M059J (cell line): ENCODE measurements around the gene ID1. TPM values are rescaled to one million over a fixed set of nuclear protein-coding genes. Genes with fewer than 3 reads are reported as not detected.
"Not testable (repeated sequence)": the region's sequence is repeated elsewhere in the genome, so short reads cannot be mapped to it uniquely, and the experiment has no call there.

Experiments
- DNase-seq: peaks from one replicate; pipeline ENCODE4 v3.0.0-alpha.2; 2012; ENCODE audit warnings: low read depth
- total RNA-seq: library from RNA; depleted of rRNA; stranded (reverse); fragments of >200 nt; shearing (Covaris generic); gene quantifications from 2 replicates; pipeline ENCODE4 v1.2.3, GENCODE V29; 2014; rRNA removed

The ID1 gene
- total RNA-seq, 1 experiment from 2014 or later: 1,771 TPM

DNA sequence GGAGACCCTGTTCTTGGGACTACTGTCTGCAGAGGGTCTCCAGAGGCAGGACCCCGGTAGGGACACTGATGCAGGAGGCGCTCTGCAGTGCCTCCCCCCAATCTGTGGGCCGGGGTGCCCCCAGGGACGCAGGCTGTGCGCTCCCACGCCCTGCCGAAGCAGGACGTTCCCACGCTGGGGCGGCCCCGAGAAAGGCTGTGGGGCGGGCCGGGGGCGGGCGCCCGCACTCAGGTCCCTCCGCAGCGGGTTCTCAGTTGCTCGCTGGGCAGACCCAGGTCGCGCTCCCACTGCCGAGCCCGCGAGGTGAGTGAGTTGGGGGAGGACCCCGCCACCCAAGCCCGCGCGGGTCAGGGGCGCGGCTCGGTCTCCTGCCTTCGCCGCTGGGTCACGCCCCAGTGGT, 32.6 kb downstream of the ID1 start, which contains the start of gene COX4I2:
Gene COX4I2 (plus strand): TSS at position 253 of the 400 bp plus-strand sequence. CDS start 1,106 bp downstream, outside the sequence.
- no peak for DNase-seq

DNA sequence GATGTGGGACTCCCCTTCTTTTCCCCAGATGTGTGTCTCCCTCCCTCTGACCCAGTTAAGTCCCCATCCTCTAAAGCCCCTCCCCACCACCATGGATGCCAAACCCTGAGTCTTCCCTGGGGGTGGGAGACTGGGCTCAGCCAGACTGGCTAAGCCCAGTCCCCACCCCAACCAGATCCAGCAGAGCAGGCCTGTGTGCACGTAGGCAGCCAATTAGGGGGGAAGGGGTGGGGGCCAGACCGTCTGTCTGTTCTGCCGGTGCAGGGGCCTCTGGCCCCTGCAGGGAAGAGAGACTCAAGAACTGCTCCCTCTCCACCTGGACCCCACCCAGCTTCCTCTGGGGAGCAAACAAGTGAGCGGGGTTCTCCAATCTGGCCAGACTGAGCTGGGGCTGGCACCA, 33.2 kb downstream of the ID1 start:
- no peak for DNase-seq

DNA sequence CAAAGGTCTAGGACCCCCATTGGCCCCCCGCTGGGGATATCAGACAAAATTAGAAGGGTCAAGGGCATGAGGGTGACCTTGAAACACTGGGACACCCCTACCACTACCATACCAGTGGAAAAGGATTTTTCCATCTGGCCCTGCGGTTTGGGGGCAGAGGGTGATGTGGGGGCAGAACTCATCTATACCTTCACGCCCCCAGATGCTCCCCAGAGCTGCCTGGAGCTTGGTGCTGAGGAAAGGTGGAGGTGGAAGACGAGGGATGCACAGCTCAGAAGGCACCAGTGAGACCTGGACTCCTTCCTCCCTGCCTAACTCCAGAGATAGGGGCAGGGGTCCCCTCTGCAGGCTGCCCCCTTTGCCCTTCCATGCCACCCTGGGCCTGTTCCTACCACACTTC, 33.7 kb downstream of the ID1 start:
- DNase-seq: no peak

DNA sequence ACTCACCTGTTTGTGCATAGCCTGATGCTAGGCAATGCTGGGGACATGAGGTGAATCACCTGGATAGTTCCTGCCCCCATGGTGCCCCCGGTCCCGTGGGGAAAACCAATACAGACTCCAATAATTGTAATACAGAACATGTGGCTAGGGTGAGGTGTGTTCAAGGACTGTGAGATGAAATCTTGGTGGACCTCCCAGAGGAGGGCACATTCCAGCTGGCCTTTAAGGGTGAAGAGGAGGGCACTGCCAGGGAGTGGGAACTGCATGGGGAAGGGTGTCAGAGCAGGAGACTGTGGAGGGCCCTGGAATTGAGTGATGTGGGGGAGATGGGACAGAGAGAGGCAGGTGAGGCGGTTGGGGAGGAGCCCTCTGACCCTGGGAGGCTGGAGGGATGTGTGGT, 35.2 kb downstream of the ID1 start:
- DNase-seq: no peak

DNA sequence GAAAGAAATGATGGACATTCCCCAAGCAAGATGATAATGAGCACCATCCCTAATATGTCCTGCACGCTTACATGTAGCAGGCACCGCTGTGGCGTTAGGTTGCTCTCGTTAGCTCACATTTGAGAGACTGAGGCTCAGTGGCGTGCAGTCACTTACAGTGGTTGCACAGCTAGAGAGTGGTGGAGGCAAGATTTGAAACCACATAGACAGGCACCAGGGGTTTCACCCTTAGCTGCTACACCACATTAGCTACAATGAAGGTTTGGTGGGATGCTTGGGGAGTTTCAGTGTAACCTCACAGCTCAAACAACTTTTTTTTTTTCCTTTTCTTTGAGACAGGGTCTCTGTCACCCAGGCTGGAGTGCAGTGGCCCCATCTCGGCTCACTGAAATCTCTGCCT, 36.3 kb downstream of the ID1 start:
- DNase-seq: no peak

DNA sequence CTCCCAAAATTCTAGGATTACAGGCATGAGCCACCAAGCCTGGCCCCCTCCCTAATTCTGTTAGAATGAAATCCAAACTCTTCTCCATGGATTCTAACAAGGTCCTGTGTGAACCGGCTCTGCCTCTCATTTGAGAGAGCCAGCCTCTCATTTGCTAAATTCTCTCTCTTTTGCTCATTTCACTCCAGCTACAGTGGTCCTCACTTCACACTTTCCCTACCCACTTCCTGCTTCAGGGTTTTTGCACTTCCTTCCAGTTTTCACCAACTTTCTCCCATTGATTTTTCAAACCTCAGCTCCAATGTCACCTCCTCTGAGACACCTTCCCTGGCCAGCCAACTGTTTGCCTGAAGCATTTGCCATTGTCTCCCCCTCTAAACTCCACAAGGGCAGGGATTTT, 37.7 kb downstream of the ID1 start:
- DNase-seq: no peak

DNA sequence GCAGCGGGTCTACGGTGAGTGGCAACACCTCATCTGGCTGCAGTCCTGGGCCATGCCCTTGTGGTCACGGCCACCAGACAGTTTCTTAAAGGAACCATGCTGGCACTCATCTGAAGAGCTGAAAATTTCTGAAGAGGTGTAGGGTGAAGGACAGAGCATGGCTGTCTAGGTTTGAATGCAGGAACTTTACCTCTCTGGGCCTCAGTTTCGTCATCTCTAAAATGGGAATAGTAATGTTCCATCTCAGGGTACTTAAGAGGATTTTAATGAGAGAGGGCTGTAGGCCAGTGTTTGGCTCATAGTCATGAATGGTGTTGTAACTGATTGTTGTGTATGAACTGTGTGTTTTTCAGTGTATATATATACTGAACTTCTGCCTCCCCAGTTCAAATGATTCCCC, 38.4 kb downstream of the ID1 start:
- no peak for DNase-seq

DNA sequence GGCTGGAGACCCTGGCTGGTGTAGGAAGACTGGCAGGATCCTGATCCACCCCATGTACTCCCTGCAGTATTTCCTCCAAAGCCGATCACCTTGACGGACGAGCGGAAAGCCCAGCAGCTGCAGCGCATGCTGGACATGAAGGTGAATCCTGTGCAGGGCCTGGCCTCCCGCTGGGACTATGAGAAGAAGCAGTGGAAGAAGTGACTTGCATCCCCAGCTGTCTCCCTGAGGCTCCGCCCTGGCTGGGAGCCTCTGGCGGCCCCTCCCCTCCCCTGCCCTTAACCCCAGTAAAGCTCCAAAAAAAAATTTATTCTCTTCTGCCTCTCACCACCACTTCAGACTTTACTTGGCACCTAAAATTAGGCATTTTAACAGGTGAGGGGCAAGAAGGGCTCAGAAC, 39.6 kb downstream of the ID1 start:
- no peak for DNase-seq

DNA sequence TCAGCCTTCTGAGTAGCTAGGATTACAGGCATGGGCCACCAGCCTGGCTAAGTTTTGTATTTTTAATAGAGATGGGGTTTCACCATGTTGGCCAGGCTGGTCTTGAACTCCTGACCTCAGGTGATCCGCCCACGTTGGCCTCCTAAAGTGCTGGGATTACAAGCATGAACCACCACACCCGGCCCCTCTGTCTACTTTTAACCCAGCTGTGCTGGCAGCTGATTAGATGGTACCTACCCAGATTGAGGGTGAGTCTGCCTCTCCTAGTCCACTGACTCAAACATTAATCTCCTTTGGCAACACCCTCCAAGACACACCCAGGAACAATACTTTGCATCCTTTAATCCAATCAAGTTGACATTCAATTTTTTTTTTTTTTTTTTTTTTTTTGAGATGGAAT, 43.0 kb downstream of the ID1 start:
- not testable (repeated sequence) for DNase-seq

DNA sequence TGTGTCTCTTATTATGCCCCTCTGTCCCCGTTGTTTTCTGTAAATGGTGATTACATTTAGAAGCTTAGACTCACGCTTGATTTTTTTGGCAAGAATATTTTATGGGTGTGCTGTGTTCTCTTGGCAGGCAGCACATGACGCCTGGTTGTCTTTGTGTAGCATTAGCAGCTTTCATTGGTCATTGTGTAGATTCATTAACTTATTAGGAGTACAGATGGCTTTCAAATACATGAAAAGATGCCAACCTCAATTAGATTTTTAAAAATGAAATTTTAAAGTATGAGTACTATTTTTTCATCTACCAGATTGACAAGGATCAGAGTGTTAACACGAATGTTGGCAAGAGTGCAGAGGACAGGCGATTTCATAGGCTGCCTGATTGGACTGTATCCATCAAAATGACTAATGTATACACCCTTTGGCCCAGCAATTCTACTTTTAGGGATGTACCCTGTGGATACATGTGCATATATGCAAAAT, 47.9 kb downstream of the ID1 start:
- peak; percentile 40 for DNase-seq

DNA sequence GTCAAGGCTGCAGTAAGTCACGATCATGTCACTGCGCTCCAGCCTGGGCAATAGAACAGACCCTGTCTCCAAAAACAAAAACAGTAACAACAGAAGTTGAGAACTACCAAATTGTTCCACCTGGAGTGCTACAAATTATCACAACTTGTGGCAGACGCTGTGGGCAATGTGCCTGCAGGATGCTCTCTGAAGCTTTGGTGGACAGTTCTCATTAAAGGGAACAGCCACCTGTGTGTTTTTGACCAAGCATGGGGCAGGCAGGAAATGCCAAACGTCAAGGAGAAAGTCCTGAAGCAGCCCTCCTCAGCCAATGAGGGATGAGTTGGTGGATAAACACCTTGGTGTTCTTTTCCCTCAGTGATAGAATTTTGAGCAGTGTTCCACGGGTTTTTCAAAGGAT, 48.5 kb downstream of the ID1 start:
- DNase-seq: no peak

DNA sequence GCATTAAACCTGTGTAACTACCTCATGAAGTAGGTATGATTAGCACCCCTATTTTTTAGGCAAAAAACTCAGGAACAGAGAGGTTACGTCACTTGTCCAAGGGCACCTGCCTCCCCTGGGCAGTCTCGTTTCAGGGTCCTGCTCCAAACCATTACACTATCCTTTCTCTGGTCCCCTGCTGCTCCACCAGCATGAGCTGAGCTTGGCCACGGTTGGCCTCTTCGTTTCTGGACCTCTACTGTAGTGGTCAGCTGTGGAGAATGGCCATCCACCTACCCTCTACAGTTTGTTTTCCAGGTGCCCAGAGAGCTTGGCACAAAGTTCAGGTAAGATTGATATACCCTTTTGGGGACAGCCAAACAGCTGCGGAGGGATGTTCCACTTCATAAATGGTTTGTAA, 49.4 kb downstream of the ID1 start:
- no peak for DNase-seq

Other genes with a start within 250 kb of the ID1 start
- not detected in 2 replicates for gene DEFB118, start 236.7 kb upstream of the ID1 start, total RNA-seq
- not detected in 2 replicates for gene DEFB119, start 214.7 kb upstream of the ID1 start, total RNA-seq
- gene DEFB121, start 199.1 kb upstream of the ID1 start, total RNA-seq: not detected in 2 replicates
- not detected in 2 replicates for gene DEFB123, start 164.7 kb upstream of the ID1 start, total RNA-seq
- not detected in 2 replicates for gene DEFB124, start 130.2 kb upstream of the ID1 start, total RNA-seq
- gene REM1, start 130.0 kb upstream of the ID1 start, total RNA-seq: not detected in 2 replicates
- 244 and 248 TPM in 2 replicates for gene HM13, start 90.8 kb upstream of the ID1 start, total RNA-seq
- gene COX4I2, start 32.6 kb downstream of the ID1 start, total RNA-seq: not detected in 2 replicates
- 108 and 117 TPM in 2 replicates for gene BCL2L1, start 117.6 kb downstream of the ID1 start, total RNA-seq
- gene TPX2, start 134.0 kb downstream of the ID1 start, total RNA-seq: 204 and 319 TPM in 2 replicates
- 0.15 and 0.44 TPM in 2 replicates for gene MYLK2, start 214.1 kb downstream of the ID1 start, total RNA-seq
- gene FOXS1, start 240.3 kb downstream of the ID1 start, total RNA-seq: 0.12 TPM in 1 of 2 replicates, not detected in the other